ENCODE measurements around the gene PHC3.

Gene PHC3

DNA sequence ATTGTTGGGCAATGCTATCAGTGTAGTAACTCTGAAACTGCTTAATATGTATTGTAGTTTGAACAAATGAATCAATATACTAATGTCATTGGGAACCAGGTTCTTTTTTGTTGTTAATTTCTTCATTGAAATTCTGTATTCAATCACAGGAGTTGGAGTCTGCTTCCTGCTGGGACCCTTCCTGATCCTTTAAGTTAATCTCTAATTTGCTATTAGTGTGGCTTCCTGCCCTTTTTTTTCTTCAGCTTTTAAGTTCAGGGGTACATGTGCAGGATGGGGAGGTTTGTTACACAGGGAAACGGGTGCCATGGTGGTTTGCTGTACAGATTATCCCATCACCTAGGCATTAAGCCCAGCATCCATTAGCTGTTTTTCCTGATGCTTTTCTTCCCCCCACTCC is 122.1 kb downstream of the PHC3 start:
- CTCF ChIA-PET = no interaction called here
- DNase-seq (ENCODE audit: extremely low spot score) = no peak
- TF ChIP-seq FOXK2 (IDR thresholded peaks at IDR 0.05) = no peak
- no peak for TF ChIP-seq ARNT (IDR thresholded peaks at IDR 0.05)
- no peak for TF ChIP-seq CTBP1 (IDR thresholded peaks at IDR 0.05; ENCODE audit: borderline replicate concordance)
- no peak for TF ChIP-seq ELF4 (IDR thresholded peaks at IDR 0.05)
- no peak for TF ChIP-seq FOXA1 (IDR thresholded peaks at IDR 0.05)
- no peak for TF ChIP-seq TARDBP (IDR thresholded peaks at IDR 0.05)
- TF ChIP-seq FOXM1 (IDR thresholded peaks at IDR 0.05; ENCODE audit: borderline replicate concordance) = no peak
- no peak for TF ChIP-seq L3MBTL2 (conservative IDR thresholded peaks at IDR 0.05)
- TF ChIP-seq SUZ12 (IDR thresholded peaks at IDR 0.05) = no peak
- TF ChIP-seq, protein P1, sequence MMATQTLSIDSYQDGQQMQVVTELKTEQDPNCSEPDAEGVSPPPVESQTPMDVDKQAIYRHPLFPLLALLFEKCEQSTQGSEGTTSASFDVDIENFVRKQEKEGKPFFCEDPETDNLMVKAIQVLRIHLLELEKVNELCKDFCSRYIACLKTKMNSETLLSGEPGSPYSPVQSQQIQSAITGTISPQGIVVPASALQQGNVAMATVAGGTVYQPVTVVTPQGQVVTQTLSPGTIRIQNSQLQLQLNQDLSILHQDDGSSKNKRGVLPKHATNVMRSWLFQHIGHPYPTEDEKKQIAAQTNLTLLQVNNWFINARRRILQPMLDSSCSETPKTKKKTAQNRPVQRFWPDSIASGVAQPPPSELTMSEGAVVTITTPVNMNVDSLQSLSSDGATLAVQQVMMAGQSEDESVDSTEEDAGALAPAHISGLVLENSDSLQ (IDR thresholded peaks at IDR 0.05) = no peak
- POLR2A ChIA-PET = no interaction called here

DNA sequence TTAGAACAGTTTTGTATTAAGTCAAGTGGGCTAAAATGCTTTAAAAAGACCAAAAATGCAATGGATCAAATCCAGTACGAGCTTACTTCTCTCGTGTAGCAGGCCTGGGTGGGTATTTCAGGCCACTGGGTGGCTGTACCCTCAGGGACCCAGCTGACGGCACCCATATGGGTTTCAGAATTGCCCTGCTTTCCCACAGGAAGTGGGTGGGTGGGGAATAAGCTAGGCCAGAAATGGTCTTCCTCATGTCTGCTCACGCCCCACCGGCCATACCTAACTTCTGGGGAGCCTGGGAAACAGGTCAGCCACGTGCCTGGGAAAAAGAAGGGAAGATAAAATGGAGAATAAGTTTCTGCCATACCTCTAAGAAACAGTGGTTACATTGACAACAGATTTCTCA is 123.4 kb downstream of the PHC3 start:
- CTCF ChIA-PET = no interaction called here
- POLR2A ChIA-PET = no interaction called here
- DNase-seq (ENCODE audit: extremely low spot score) = no peak
- no peak for TF ChIP-seq L3MBTL2 (conservative IDR thresholded peaks at IDR 0.05)
- TF ChIP-seq TARDBP (IDR thresholded peaks at IDR 0.05) = no peak
- TF ChIP-seq FOXA1 (IDR thresholded peaks at IDR 0.05) = no peak
- no peak for TF ChIP-seq SP1 (IDR thresholded peaks at IDR 0.05)
- TF ChIP-seq, protein P1 (IDR thresholded peaks at IDR 0.05) = no peak
- TF ChIP-seq ELF4 (IDR thresholded peaks at IDR 0.05) = no peak
- no peak for TF ChIP-seq LEF1 (IDR thresholded peaks at IDR 0.05; ENCODE audit: borderline replicate concordance)
- TF ChIP-seq CTBP1 (IDR thresholded peaks at IDR 0.05; ENCODE audit: borderline replicate concordance) = no peak
- no peak for TF ChIP-seq ARNT (IDR thresholded peaks at IDR 0.05)
- TF ChIP-seq BHLHE40 (IDR thresholded peaks at IDR 0.05; ENCODE audit: borderline replicate concordance) = no peak
- no peak for TF ChIP-seq NFRKB (IDR thresholded peaks at IDR 0.05)
- TF ChIP-seq FOXM1 (IDR thresholded peaks at IDR 0.05; ENCODE audit: borderline replicate concordance) = no peak
- TF ChIP-seq ZNF384 (IDR thresholded peaks at IDR 0.05) = no peak
- TF ChIP-seq FOXK2 (IDR thresholded peaks at IDR 0.05) = no peak
- no peak for TF ChIP-seq SUZ12 (IDR thresholded peaks at IDR 0.05)
- no peak for TF ChIP-seq HDGF (IDR thresholded peaks at IDR 0.05; ENCODE audit: borderline replicate concordance)

DNA sequence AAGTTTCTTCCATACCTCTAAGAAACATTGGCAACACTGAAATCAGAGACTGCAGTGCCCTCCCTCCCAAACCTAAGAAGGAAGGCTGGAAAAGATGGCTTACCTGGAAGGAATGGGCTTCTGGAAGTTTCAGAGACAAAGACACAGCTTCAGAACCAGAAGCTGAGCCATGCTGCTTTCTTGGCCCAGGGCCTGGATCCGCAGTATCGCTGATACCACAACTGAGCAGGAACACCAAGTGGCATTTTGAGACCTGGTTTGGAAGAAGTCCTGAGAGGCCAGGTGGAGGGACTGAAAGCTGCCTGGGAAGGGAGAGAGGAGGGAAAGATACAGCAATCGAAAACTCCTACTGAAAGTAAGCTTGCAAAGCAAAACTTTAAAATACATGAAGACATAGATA is 124.0 kb downstream of the PHC3 start:
- TF ChIP-seq TARDBP (IDR thresholded peaks at IDR 0.05) = no peak
- no peak for TF ChIP-seq CTBP1 (IDR thresholded peaks at IDR 0.05; ENCODE audit: borderline replicate concordance)
- no peak for TF ChIP-seq BHLHE40 (IDR thresholded peaks at IDR 0.05; ENCODE audit: borderline replicate concordance)
- no peak for TF ChIP-seq ZNF384 (IDR thresholded peaks at IDR 0.05)
- DNase-seq (ENCODE audit: extremely low spot score) = no peak
- ChIA-PET CTCF (interaction anchor here (0.5 kb wide), 1 partner anchor 16 kb away, joined by 4 read pairs; no protein-coding TSS in a partner anchor), POLR2A (no interaction called here)

DNA sequence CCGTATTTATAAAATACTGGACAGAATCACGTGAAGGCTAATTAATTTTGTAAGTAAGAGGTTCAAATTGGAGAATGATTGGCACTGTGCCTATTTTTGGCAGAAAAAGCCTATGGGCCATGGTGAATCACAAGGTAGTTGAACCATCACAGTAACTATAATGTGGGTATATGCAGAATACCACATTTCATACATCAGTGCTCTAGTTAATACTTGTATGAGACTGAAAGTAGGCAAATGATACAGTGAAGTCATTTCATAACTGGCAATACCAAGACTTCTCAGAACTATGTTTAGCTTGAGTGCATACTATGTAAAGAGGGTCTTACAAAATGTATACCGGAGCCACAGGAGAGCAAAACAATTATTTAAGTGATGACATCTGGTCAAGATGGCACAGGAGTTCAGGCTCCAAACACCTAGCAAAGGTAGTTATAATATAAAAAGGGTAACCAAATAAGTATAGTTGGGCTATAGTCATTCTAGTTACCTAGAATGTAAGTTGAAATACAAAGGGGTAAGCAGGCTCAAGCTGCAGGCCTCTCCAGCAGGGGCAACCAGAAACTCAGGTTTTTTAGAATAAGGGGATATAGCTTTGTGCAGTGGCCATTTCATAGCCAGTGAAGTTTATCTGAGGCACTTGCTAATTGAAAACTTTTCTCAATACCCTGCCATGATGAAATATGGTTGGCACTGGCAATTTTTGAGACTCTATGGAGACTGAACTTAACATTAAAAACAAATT is 124.7 kb downstream of the PHC3 start:
- no peak for TF ChIP-seq ELF4 (IDR thresholded peaks at IDR 0.05)
- no peak for TF ChIP-seq HDGF (IDR thresholded peaks at IDR 0.05; ENCODE audit: borderline replicate concordance)
- TF ChIP-seq, protein P1 (IDR thresholded peaks at IDR 0.05) = no peak
- no peak for TF ChIP-seq L3MBTL2 (conservative IDR thresholded peaks at IDR 0.05)
- no peak for TF ChIP-seq TARDBP (IDR thresholded peaks at IDR 0.05)
- TF ChIP-seq SP1 (IDR thresholded peaks at IDR 0.05) = no peak
- TF ChIP-seq ZNF384 (IDR thresholded peaks at IDR 0.05) = no peak
- no peak for TF ChIP-seq LEF1 (IDR thresholded peaks at IDR 0.05; ENCODE audit: borderline replicate concordance)
- POLR2A ChIA-PET = no interaction called here
- DNase-seq (ENCODE audit: extremely low spot score) = no peak
- CTCF ChIA-PET = interaction anchor here (0.5 kb wide), 1 partner anchor 15 kb away, joined by 4 read pairs; no protein-coding TSS in a partner anchor

DNA sequence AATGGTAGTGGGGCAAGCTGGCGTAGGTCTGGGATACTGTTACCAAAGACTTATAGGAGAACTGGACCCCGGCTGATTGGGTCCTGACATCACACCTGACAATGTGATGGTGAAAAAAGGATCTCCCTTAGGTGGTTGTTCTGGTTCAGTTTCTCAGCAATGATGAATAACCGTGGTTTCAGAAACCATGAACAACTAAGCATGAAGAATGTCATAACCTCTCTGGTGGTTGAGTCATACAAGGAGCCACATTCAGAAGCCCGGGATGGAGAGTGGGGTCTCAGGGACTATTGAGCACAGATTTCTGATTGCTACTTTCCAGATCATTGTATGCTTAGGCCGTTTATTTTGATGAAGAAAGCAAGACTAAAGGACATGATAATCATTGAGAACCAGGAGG is 126.3 kb downstream of the PHC3 start:
- POLR2A ChIA-PET = no interaction called here
- CTCF ChIA-PET = no interaction called here
- TF ChIP-seq TARDBP (IDR thresholded peaks at IDR 0.05) (no peak), ELF4 (IDR thresholded peaks at IDR 0.05) (no peak), FOXM1 (IDR thresholded peaks at IDR 0.05; ENCODE audit: borderline replicate concordance) (no peak), CTBP1 (IDR thresholded peaks at IDR 0.05; ENCODE audit: borderline replicate concordance) (no peak), ZNF384 (IDR thresholded peaks at IDR 0.05) (no peak), SUZ12 (IDR thresholded peaks at IDR 0.05) (no peak), FOXK2 (IDR thresholded peaks at IDR 0.05) (no peak), NFRKB (IDR thresholded peaks at IDR 0.05) (no peak), SP1 (IDR thresholded peaks at IDR 0.05) (no peak), LEF1 (IDR thresholded peaks at IDR 0.05; ENCODE audit: borderline replicate concordance) (no peak), ARNT (IDR thresholded peaks at IDR 0.05) (no peak), L3MBTL2 (conservative IDR thresholded peaks at IDR 0.05) (no peak), HDGF (IDR thresholded peaks at IDR 0.05; ENCODE audit: borderline replicate concordance) (no peak), FOXA1 (IDR thresholded peaks at IDR 0.05) (no peak), BHLHE40 (IDR thresholded peaks at IDR 0.05; ENCODE audit: borderline replicate concordance) (no peak)
- TF ChIP-seq, protein P1 (IDR thresholded peaks at IDR 0.05) = no peak
- no peak for DNase-seq (ENCODE audit: extremely low spot score)

DNA sequence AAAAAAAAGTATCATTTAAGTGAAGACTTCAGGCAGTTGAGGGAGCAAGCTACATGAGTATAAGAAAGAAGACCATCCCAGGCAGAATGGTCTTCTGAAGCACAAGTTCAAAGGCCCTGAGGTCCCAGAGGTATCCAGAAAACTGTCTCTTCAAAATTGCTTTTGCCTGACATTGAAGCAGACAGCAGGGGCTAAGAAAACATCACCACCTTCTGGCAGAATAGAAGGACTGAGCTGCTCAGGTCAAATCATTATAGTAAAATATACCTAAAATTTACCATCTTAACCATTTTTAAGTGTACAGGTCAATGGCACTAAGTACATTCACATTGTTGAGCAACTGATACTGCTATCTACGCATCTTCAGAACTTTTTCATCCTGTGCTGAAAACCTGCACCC is 127.3 kb downstream of the PHC3 start:
- CTCF ChIA-PET = no interaction called here
- POLR2A ChIA-PET = no interaction called here
- TF ChIP-seq LEF1 (IDR thresholded peaks at IDR 0.05; ENCODE audit: borderline replicate concordance) (no peak), TARDBP (IDR thresholded peaks at IDR 0.05) (no peak), L3MBTL2 (conservative IDR thresholded peaks at IDR 0.05) (no peak), SP1 (IDR thresholded peaks at IDR 0.05) (no peak), NFRKB (IDR thresholded peaks at IDR 0.05) (no peak), HDGF (IDR thresholded peaks at IDR 0.05; ENCODE audit: borderline replicate concordance) (no peak), ARNT (IDR thresholded peaks at IDR 0.05) (no peak), ELF4 (IDR thresholded peaks at IDR 0.05) (no peak)
- DNase-seq (ENCODE audit: extremely low spot score) = peak; percentile 24
